ENCODE measurements around the gene FBXL7.

Gene FBXL7

DNA sequence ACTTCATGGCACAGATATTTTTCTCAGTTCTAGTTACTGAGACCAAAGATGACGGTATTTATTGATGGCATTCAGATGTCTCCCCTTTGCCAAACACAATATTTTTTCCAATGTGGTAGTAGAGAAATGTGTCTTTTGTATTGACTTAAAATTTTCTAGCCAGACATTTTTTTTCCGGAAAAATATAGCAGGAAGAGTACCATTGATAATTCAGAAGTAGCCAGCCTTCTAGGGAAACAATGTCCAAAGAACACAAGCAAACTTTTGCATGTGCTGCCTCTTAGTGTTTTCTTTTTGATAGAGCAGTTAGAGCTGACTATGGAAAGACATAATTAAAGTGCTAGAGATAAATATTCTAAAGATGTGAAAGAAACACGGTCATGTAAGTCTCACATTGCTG is 448.2 kb downstream of the FBXL7 start:
- Histone ChIP-seq H3K9me3 (ENCODE audit: insufficient read depth, low read length) (no peaks in the 10 kb centered on the region), H3K36me3 (replicated peaks; ENCODE audit: low read depth, low read length) (no peaks in the 10 kb centered on the region), H2AFZ (ENCODE audit: low read depth, low read length) (no peak overlapping the region), H3K4me2 (ENCODE audit: low read length) (no peak overlapping the region), H3K27me3 (ENCODE audit: low read depth, low read length) (no peaks in the 10 kb centered on the region), H3K4me1 (ENCODE audit: low read length) (no peaks in the 10 kb centered on the region), H3K79me2 (ENCODE audit: low read length) (no peaks in the 10 kb centered on the region), H3K4me3 (ENCODE audit: low read length) (no peak overlapping the region), H3K27ac (ENCODE audit: low read length) (no peak overlapping the region), H4K20me1 (ENCODE audit: insufficient read depth, low read length) (no peaks in the 10 kb centered on the region), H3K9ac (ENCODE audit: low read length) (no peak overlapping the region)
- no peak for TF ChIP-seq EZH2phosphoT487 (IDR thresholded peaks at IDR 0.05; ENCODE audit: low read depth)

- H3K4me3 ChIP-seq (ENCODE audit: low read length), result no peak overlapping the region
- no peak overlapping the region for H3K4me2 ChIP-seq (ENCODE audit: low read length)
- H3K9ac ChIP-seq (ENCODE audit: low read length), result no peak overlapping the region
Observed at GRCh38 chr5:15951126-15951525, 451.1 kb downstream of the FBXL7 start.

DNA sequence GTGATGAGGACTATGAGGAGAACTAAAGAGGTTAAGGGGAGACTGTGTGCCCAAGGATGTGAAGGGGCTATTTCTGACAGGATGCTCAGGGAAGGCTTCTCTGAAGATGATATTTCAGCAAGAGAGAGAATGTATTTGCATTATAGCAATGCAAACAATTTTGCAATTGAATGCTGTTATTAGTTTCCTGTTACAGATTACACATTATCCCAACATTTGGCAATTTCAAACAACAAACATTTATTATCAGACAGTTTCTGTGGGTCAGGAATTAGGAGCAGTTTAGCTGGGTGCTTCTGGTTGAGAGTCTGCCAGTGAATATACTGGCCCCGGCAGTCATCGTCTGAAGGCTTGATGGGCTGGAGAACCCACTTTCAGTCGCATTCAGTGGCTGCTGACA is 451.6 kb downstream of the FBXL7 start:
- H4K20me1 ChIP-seq (ENCODE audit: insufficient read depth, low read length), result no peaks in the 10 kb centered on the region
- H3K79me2 ChIP-seq (ENCODE audit: low read length), result no peaks in the 10 kb centered on the region
- H3K4me2 ChIP-seq (ENCODE audit: low read length), result no peak overlapping the region
- TF ChIP-seq CTCF (IDR thresholded peaks at IDR 0.05; ENCODE audit: low read depth, low read length) (no peak), EZH2phosphoT487 (IDR thresholded peaks at IDR 0.05; ENCODE audit: low read depth) (no peak)
- no peak overlapping the region for H3K27ac ChIP-seq (ENCODE audit: low read length)
- H3K4me3 ChIP-seq (ENCODE audit: low read length), result no peak overlapping the region
- H3K36me3 ChIP-seq (replicated peaks; ENCODE audit: low read depth, low read length), result no peaks in the 10 kb centered on the region
- H3K27me3 ChIP-seq (ENCODE audit: low read depth, low read length), result no peaks in the 10 kb centered on the region
- no peak overlapping the region for H3K9ac ChIP-seq (ENCODE audit: low read length)
- no peaks in the 10 kb centered on the region for H3K4me1 ChIP-seq (ENCODE audit: low read length)
- no peak overlapping the region for H2AFZ ChIP-seq (ENCODE audit: low read depth, low read length)
- no peaks in the 10 kb centered on the region for H3K9me3 ChIP-seq (ENCODE audit: insufficient read depth, low read length)

More at GRCh38 chr5:15951126-15951525, 451.1 kb downstream of the FBXL7 start:
- no peaks in the 10 kb centered on the region for H3K36me3 ChIP-seq (replicated peaks; ENCODE audit: low read depth, low read length)
- no peaks in the 10 kb centered on the region for H4K20me1 ChIP-seq (ENCODE audit: insufficient read depth, low read length)
- no peak overlapping the region for H2AFZ ChIP-seq (ENCODE audit: low read depth, low read length)
- H3K27ac ChIP-seq (ENCODE audit: low read length), result no peak overlapping the region
- no peaks in the 10 kb centered on the region for H3K79me2 ChIP-seq (ENCODE audit: low read length)
- TF ChIP-seq CTCF (IDR thresholded peaks at IDR 0.05; ENCODE audit: low read depth, low read length) (no peak), EZH2phosphoT487 (IDR thresholded peaks at IDR 0.05; ENCODE audit: low read depth) (no peak)
- no peaks in the 10 kb centered on the region for H3K27me3 ChIP-seq (ENCODE audit: low read depth, low read length)
- no peaks in the 10 kb centered on the region for H3K4me1 ChIP-seq (ENCODE audit: low read length)
- no peaks in the 10 kb centered on the region for H3K9me3 ChIP-seq (ENCODE audit: insufficient read depth, low read length)

DNA sequence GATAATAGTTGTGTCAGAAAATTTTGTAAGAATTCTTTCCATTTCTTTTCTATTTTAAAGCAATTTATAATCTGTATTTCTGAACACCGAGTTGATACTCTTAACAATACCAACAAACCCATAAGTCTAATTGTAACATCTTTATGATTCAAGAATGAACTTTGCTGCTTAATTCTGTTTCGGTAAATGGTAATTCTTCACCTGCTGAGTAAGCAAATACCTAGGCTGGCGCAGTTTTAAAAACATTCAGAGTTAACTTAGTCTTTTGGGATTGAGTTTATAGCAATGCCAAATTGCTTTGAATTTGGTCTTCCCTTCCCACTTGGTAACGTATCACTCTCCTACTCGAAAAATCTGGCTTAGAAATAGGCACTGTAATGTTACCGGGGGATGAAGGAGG is 456.6 kb downstream of the FBXL7 start:
- Histone ChIP-seq H3K79me2 (ENCODE audit: low read length) (no peaks in the 10 kb centered on the region), H3K27me3 (ENCODE audit: low read depth, low read length) (no peaks in the 10 kb centered on the region), H3K9me3 (ENCODE audit: insufficient read depth, low read length) (no peaks in the 10 kb centered on the region), H3K4me3 (ENCODE audit: low read length) (no peak overlapping the region), H3K4me1 (ENCODE audit: low read length) (no peaks in the 10 kb centered on the region), H3K4me2 (ENCODE audit: low read length) (no peak overlapping the region), H3K9ac (ENCODE audit: low read length) (no peak overlapping the region), H2AFZ (ENCODE audit: low read depth, low read length) (no peak overlapping the region), H4K20me1 (ENCODE audit: insufficient read depth, low read length) (no peaks in the 10 kb centered on the region), H3K27ac (ENCODE audit: low read length) (no peak overlapping the region), H3K36me3 (replicated peaks; ENCODE audit: low read depth, low read length) (no peaks in the 10 kb centered on the region)
- TF ChIP-seq CTCF (IDR thresholded peaks at IDR 0.05; ENCODE audit: low read depth, low read length) (no peak), EZH2phosphoT487 (IDR thresholded peaks at IDR 0.05; ENCODE audit: low read depth) (no peak)

DNA sequence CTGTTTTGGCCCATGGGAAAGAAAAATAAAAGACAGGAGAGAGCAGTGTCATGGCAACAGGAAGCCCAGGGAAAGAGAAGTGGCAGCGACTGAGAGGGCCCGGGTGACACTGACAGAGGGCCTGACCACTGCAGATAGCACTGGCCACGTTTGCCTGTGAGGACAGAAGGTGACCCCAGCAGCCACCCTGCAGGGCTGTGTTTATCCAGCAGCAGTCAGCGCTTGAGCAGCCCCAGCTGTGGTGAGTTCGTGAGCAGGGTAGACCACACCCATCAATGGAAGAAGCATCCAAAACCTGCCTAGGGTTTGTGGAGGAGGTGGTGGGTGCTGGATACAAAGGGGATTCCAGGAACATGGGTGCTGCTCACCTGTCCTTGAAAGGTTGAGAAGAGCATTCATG is 457.1 kb downstream of the FBXL7 start:
- H3K27ac ChIP-seq (ENCODE audit: low read length), result no peak overlapping the region
- no peaks in the 10 kb centered on the region for H3K27me3 ChIP-seq (ENCODE audit: low read depth, low read length)
- no peak overlapping the region for H3K9ac ChIP-seq (ENCODE audit: low read length)
- TF ChIP-seq EZH2phosphoT487 (IDR thresholded peaks at IDR 0.05; ENCODE audit: low read depth) (no peak), CTCF (IDR thresholded peaks at IDR 0.05; ENCODE audit: low read depth, low read length) (no peak)
- H4K20me1 ChIP-seq (ENCODE audit: insufficient read depth, low read length), result no peaks in the 10 kb centered on the region
- H3K9me3 ChIP-seq (ENCODE audit: insufficient read depth, low read length), result no peaks in the 10 kb centered on the region
- no peaks in the 10 kb centered on the region for H3K79me2 ChIP-seq (ENCODE audit: low read length)
- H3K36me3 ChIP-seq (replicated peaks; ENCODE audit: low read depth, low read length), result no peaks in the 10 kb centered on the region
- H2AFZ ChIP-seq (ENCODE audit: low read depth, low read length), result no peak overlapping the region
- H3K4me2 ChIP-seq (ENCODE audit: low read length), result no peak overlapping the region
- H3K4me3 ChIP-seq (ENCODE audit: low read length), result no peak overlapping the region
- no peaks in the 10 kb centered on the region for H3K4me1 ChIP-seq (ENCODE audit: low read length)

Measured in OCI-LY3 (cell line).